HepG2 (cell line): ENCODE results near the gene CABLES1. TPM values are rescaled to one million over a fixed set of nuclear protein-coding genes. Genes with fewer than 3 reads are reported as not detected.

Experiments
- BRD4 ChIP-seq: sonication (generic); formaldehyde crosslinking; IDR thresholded peaks from 2 replicates; pipeline ENCODE4 v1.4.0; 2020; ENCODE audit warnings: missing genetic modification reagents
- DNMT3B ChIP-seq: conservative IDR thresholded peaks from 2 replicates; pipeline ENCODE4 v1.6.1; 2016; ENCODE audit warnings: missing biosample characterization, control low read depth
- ELF3 ChIP-seq: IDR thresholded peaks from 2 replicates; pipeline ENCODE4 v1.6.1; 2016; ENCODE audit warnings: missing genetic modification reagents, missing compliant biosample characterization
- HNF1A ChIP-seq, 2 experiments: sonication (generic) in 1 of 2; formaldehyde crosslinking in 1 of 2; IDR thresholded peaks; 2 replicates each; pipeline versions ENCODE4 v1.4.0 to v1.6.1; 2016 to 2020; ENCODE audit warnings: borderline replicate concordance in 1 of 2, low read depth in 1 of 2, mild to moderate bottlenecking in 1 of 2, missing genetic modification reagents in 1 of 2
- HOXA9 ChIP-seq: sonication (generic); formaldehyde crosslinking; IDR thresholded peaks from 2 replicates; pipeline ENCODE4 v1.8.1; 2022; ENCODE audit warnings: missing genetic modification reagents, mild to moderate bottlenecking, moderate library complexity, borderline replicate concordance
- IRX3 ChIP-seq: sonication (generic); formaldehyde crosslinking; IDR thresholded peaks from 2 replicates; pipeline ENCODE4 v1.8.1; 2023; ENCODE audit warnings: mild to moderate bottlenecking, low read depth, missing genetic modification reagents, borderline replicate concordance
- JUNB ChIP-seq: sonication (generic); formaldehyde crosslinking; IDR thresholded peaks from 2 replicates; pipeline ENCODE4 v1.8.0; 2022; ENCODE audit warnings: missing genetic modification reagents, mild to moderate bottlenecking, borderline replicate concordance
- MIXL1 ChIP-seq: IDR thresholded peaks from 2 replicates; pipeline ENCODE4 v1.6.1; 2016
- MTA3 ChIP-seq: sonication (generic); formaldehyde crosslinking; IDR thresholded peaks from 2 replicates; pipeline ENCODE4 v1.4.0; 2020; ENCODE audit warnings: missing genetic modification reagents
- NR0B2 ChIP-seq: sonication (generic); formaldehyde crosslinking; IDR thresholded peaks from 2 replicates; pipeline ENCODE4 v1.4.0; 2020; ENCODE audit warnings: mild to moderate bottlenecking, missing genetic modification reagents
- ONECUT2 ChIP-seq: sonication (generic); formaldehyde crosslinking; IDR thresholded peaks from 2 replicates; pipeline ENCODE4 v1.4.0; 2020; ENCODE audit warnings: missing genetic modification reagents
- POLR2AphosphoS5 ChIP-seq: IDR thresholded peaks from 2 replicates; pipeline ENCODE4 v1.6.1; 2012; ENCODE audit warnings: low read depth, low read length
- PRMT3 ChIP-seq: sonication (generic); formaldehyde crosslinking; IDR thresholded peaks from 2 replicates; pipeline ENCODE4 v1.8.1; 2022; ENCODE audit warnings: low read depth, mild to moderate bottlenecking, moderate library complexity, missing genetic modification reagents, borderline replicate concordance
- SNRNP70 ChIP-seq: fragments of 200-400 bp; formaldehyde crosslinking; IDR thresholded peaks from 2 replicates; pipeline ENCODE4 v1.6.1; 2017; ENCODE audit warnings: mild to moderate bottlenecking, low read depth, low read length, moderate library complexity
- SRSF9 ChIP-seq: fragments of 200-400 bp; formaldehyde crosslinking; IDR thresholded peaks from 2 replicates; pipeline ENCODE4 v1.6.1; 2018; ENCODE audit warnings: borderline replicate concordance, mild to moderate bottlenecking, low read depth, low read length; ENCODE audit not compliant: insufficient read depth, poor library complexity, severe bottlenecking
- TAF1 ChIP-seq: sonication (generic); formaldehyde crosslinking; IDR thresholded peaks from 2 replicates; pipeline ENCODE4 v1.4.0; 2020; ENCODE audit warnings: missing genetic modification reagents
- TRIM24 ChIP-seq: sonication (generic); formaldehyde crosslinking; IDR thresholded peaks from 2 replicates; pipeline ENCODE4 v1.8.0; 2022; ENCODE audit warnings: mild to moderate bottlenecking, missing genetic modification reagents
- ZFP36 ChIP-seq: fragments of 150-350 bp; IDR thresholded peaks from 2 replicates; pipeline ENCODE4 v1.6.1; 2018; ENCODE audit warnings: borderline replicate concordance, low read length, low read depth; ENCODE audit not compliant: partially characterized antibody
- ZNF296 ChIP-seq: sonication (generic); formaldehyde crosslinking; conservative IDR thresholded peaks from 2 replicates; pipeline ENCODE4 v1.5.0; 2020; ENCODE audit warnings: mild to moderate bottlenecking, missing genetic modification reagents
- ZNF337 ChIP-seq: sonication (generic); formaldehyde crosslinking; IDR thresholded peaks from 2 replicates; pipeline ENCODE4 v1.5.1; 2020; ENCODE audit warnings: missing genetic modification reagents, low read depth, mild to moderate bottlenecking, borderline replicate concordance
- ZNF431 ChIP-seq: sonication (generic); formaldehyde crosslinking; IDR thresholded peaks from 2 replicates; pipeline ENCODE4 v1.9.0; 2022; ENCODE audit warnings: missing genetic modification reagents, low read depth, mild to moderate bottlenecking, borderline replicate concordance
- ZNF589 ChIP-seq: sonication (generic); formaldehyde crosslinking; conservative IDR thresholded peaks from 2 replicates; pipeline ENCODE4 v1.8.0; 2022; ENCODE audit warnings: mild to moderate bottlenecking, moderate library complexity, missing genetic modification reagents
- ZNF775 ChIP-seq: sonication (generic); formaldehyde crosslinking; IDR thresholded peaks from 2 replicates; pipeline ENCODE4 v1.4.0; 2020; ENCODE audit warnings: missing genetic modification reagents, mild to moderate bottlenecking, moderate library complexity, borderline replicate concordance
- ZSCAN5A ChIP-seq: sonication (generic); formaldehyde crosslinking; IDR thresholded peaks from 2 replicates; pipeline ENCODE4 v1.8.0; 2022; ENCODE audit warnings: mild to moderate bottlenecking, missing genetic modification reagents, borderline replicate concordance
- polyA plus RNA-seq, 8 experiments: library from polyadenylated mRNA; depleted of rRNA in 3 of 8; stranded (reverse) in 7 of 8; unstranded in 1 of 8; fragments of >200 nt; fragmentation: Illumina TruSeq in 4 of 8; extraction: Trizol in 4 of 8; gene quantifications; 2 replicates each; pipeline versions ENCODE4 v1.2.1 to v1.2.3, GENCODE V29; 2011 to 2016; ENCODE audit warnings: low read depth in 4 of 8, missing spikeins in 1 of 8, mixed read lengths in 1 of 8; ENCODE audit not compliant: insufficient read depth in 1 of 8
- total RNA-seq, 5 experiments: library from RNA; depleted of rRNA; stranded (reverse); fragments of >200 nt; fragmentation: Illumina TruSeq; extraction: Trizol; gene quantifications; 2 replicates each; pipeline ENCODE4 v1.2.3, GENCODE V29; 2016; ENCODE audit warnings: low read depth in 1 of 5

The CABLES1 gene
- total and polyA plus RNA-seq, 2 of the 13 experiments (the other 11 are each of a cell fraction or from before 2014, with no cell fraction given), result 14.7 to 25.8 TPM

GRCh38 chr18:23142251-23142929 lies 7.1 kb downstream of the CABLES1 start (continued):
- no peak for TF ChIP-seq TRIM24 (CRISPR knock-in tag)
- 0 out of 2 replicates have a peak, but pooled peaks have one; percentile 50 for TF ChIP-seq ZSCAN5A (CRISPR knock-in tag)
- TF ChIP-seq ZNF337, result no peak
- TF ChIP-seq ZFP36, result no peak
- no peak for TF ChIP-seq DNMT3B (CRISPR knock-in tag)
- no peak for TF ChIP-seq SNRNP70
- no peak for TF ChIP-seq JUNB (CRISPR knock-in tag)
- TF ChIP-seq POLR2AphosphoS5, result no peak
- TF ChIP-seq ZNF589 (CRISPR knock-in tag), result no peak
- no peak for TF ChIP-seq ZNF775 (CRISPR knock-in tag)
- no peak for TF ChIP-seq MIXL1 (CRISPR knock-in tag)
- no peak; the same call in 1 of the 2 replicates for TF ChIP-seq ELF3 (CRISPR knock-in tag)
- no peak for TF ChIP-seq SRSF9
- no peak for TF ChIP-seq ZNF431 (CRISPR knock-in tag)
- TF ChIP-seq NR0B2, result no peak
- TF ChIP-seq HOXA9 (CRISPR knock-in tag), result no peak
- no peak for TF ChIP-seq PRMT3 (CRISPR knock-in tag)
- peak; percentile 32; the same call in 1 of the 2 replicates for TF ChIP-seq HNF1A (IDR thresholded peaks at IDR 0.05; ENCODE audit: low read depth)
- TF ChIP-seq HNF1A (CRISPR knock-in tag; IDR thresholded peaks at IDR 0.05; ENCODE audit: borderline replicate concordance), result peak; percentile 20; the same call in 1 of the 2 replicates
- no peak for TF ChIP-seq MTA3
- TF ChIP-seq ONECUT2, result no peak
- no peak for TF ChIP-seq ZNF296 (CRISPR knock-in tag)
- no peak for TF ChIP-seq BRD4 (CRISPR knock-in tag)
- no peak for TF ChIP-seq TAF1
- TF ChIP-seq IRX3 (CRISPR knock-in tag), result no peak
